ENCODE measurements around the gene LCTL. TPM values are rescaled to one million over a fixed set of nuclear protein-coding genes. Genes with fewer than 3 reads are reported as not detected.
"Not testable (repeated sequence)": the region's sequence is repeated elsewhere in the genome, so short reads cannot be mapped to it uniquely, and the experiment has no call there.

LCTL gene
- total RNA-seq, 2 donors from 2014 or later = not detected

DNA sequence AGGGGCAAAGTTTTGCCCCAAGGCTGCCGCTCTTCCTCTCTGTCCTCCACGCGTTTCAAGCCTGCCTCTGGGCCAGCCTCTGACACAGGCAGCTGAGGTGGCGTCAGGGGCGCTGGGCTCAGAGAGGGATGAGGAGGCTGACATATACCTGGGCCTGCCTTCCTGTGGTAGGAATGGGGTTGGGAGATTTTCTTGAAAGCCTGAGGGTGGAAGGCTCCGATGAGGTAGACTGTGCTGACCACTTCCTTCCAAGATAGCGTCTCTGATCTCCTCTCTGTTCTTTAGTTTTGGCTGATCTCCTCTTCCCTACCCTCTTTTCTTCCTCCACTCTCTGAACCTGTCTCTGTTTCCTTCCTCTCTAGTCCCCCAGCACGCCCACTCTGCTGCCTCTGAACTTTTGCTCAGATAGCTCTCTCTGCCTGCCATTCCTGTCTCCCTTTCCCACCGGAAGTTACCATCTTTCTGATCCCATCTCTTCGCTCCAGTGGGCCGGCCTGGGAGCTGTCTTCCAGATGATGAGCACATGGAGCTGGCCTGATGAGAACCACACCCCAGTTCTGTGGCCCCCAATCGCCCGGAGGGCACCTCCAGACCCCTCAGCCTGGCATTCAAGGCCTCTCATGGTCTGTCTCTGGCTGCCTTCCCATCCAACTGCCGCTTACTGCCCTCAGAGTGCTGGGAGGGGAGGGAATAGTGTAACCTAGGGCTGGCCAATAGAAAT lies 32.5 kb upstream of the LCTL start:
- no peak for DNase-seq (ENCODE audit: low spot score)
- no peak overlapping the region for H3K4me3 Mint-ChIP-seq
- no peaks in the 10 kb centered on the region for H3K36me3 Mint-ChIP-seq
- H3K27me3 Mint-ChIP-seq = peaks cover 6 to 8% of the 10 kb centered on the region in 2 donors
- H3K27ac Mint-ChIP-seq = no peak overlapping the region
- H3K4me1 Mint-ChIP-seq (ENCODE audit: low read depth in 2 of 2) = no peaks in the 10 kb centered on the region
- H3K9me3 Mint-ChIP-seq = no peaks in the 10 kb centered on the region
- ATAC-seq = no peak

DNA sequence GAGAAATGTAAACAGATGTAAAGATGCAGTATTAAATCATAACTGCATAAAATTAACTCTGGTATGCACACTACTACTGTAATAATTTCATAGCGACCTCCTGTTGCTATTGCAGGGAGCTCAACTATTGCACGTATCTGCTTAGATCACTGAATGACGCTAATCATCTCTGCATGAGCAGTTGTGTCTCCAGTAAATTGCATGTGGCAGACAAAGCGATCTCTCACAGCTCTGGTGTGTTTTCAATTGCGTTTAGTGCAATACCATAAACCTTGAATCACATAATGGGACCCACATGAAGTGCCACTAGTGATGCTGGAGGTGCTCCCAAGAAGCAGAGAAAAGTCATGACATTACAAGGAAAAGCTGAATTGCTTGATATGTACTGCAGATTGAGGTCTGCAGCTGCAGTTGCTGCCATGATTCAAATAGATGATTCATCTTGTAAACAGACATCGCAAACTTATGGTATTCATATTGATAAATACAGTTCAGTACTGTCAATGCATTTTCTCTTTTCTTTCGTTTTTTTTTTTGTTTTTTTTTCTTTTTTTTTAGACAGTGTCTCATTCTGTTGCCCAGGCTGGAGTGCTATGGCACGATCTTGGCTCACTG lies 30.2 kb upstream of the LCTL start:
- DNase-seq (ENCODE audit: low spot score) (no peak), ATAC-seq (no peak)
- no peak overlapping the region for H3K27ac Mint-ChIP-seq
- H3K4me1 Mint-ChIP-seq (ENCODE audit: low read depth in 2 of 2) = no peaks in the 10 kb centered on the region
- H3K27me3 Mint-ChIP-seq = peaks cover 11 to 15% of the 10 kb centered on the region in 2 donors
- no peaks in the 10 kb centered on the region for H3K36me3 Mint-ChIP-seq
- H3K9me3 Mint-ChIP-seq = no peaks in the 10 kb centered on the region
- no peak overlapping the region for H3K4me3 Mint-ChIP-seq

DNA sequence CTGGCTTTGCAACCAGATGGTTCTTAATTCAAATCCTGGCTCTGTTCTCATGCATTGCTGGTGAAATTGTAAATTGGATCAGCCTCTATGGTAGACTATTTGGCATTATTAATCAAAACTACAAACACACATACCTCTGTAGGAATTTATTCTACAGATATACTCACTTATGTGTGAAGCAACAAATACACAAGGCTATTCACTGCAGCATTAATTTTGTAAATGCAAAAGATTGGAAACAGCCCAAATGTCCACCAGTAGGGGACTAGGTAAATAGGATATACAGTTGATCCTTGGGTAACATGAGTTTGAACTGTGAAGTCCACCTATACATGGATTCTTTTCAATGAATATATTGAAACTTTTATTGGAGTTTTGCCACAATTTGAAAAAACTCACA lies 29.5 kb upstream of the LCTL start:
- no peaks in the 10 kb centered on the region for H3K4me1 Mint-ChIP-seq (ENCODE audit: low read depth in 2 of 2)
- DNase-seq (ENCODE audit: low spot score) (no peak), ATAC-seq (no peak)
- H3K36me3 Mint-ChIP-seq = no peaks in the 10 kb centered on the region
- no peak overlapping the region for H3K4me3 Mint-ChIP-seq
- H3K9me3 Mint-ChIP-seq = no peaks in the 10 kb centered on the region
- no peak overlapping the region for H3K27ac Mint-ChIP-seq
- H3K27me3 Mint-ChIP-seq = peaks cover 14 to 22% of the 10 kb centered on the region in 2 donors

DNA sequence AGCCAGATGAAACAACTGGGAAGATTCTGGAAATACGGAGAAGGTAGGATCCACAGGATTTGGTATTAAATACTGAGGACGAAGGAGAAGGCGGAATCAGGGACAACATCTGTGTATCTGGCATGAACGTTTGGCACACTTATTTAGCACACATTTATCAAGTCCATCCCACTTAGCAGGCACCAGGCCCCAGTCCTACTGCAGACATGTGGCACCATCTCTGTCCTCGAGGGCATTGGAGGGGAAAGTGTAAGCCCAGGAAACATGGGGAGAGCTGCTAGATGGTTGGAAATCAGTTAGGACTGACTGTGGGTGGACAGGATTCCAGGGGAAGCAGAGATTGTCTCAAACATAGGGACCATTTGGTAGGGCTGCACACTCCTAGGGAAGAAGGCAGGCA lies 29.0 kb upstream of the LCTL start:
- Mint-ChIP-seq H3K27me3 (peaks cover 15 to 23% of the 10 kb centered on the region in 2 donors), H3K36me3 (no peaks in the 10 kb centered on the region), H3K9me3 (no peaks in the 10 kb centered on the region), H3K27ac (no peak overlapping the region), H3K4me1 (ENCODE audit: low read depth in 2 of 2) (no peaks in the 10 kb centered on the region), H3K4me3 (no peak overlapping the region)
- no peak for ATAC-seq
- no peak for DNase-seq (ENCODE audit: low spot score)

DNA sequence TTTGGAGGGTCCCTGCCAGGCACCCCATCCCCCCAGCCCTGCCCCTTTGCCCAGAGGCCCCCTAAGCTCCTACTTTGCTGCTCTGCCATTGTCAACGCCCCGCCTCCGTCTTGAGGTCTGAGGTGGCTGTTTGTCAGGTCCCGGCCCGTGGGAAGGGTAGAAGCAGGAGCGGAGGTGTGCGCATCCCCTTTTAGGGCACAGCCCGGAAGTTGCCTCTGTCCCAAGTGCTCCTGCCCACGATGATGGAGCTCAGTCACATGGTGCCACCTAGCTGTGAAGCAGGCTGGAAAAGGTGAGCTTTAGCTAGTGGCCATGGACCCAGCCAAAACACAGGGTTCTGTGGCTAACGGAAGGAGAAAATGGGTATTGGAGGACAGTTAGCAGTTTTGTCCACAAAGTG lies 28.5 kb upstream of the LCTL start:
- Mint-ChIP-seq H3K4me1 (ENCODE audit: low read depth in 2 of 2) (no peaks in the 10 kb centered on the region), H3K9me3 (no peaks in the 10 kb centered on the region), H3K27ac (no peak overlapping the region), H3K36me3 (no peaks in the 10 kb centered on the region), H3K27me3 (peaks cover 15 to 23% of the 10 kb centered on the region in 2 donors), H3K4me3 (no peak overlapping the region)
- no peak for DNase-seq (ENCODE audit: low spot score)
- peak in 1 of 2 donors; percentile 29 for ATAC-seq

DNA sequence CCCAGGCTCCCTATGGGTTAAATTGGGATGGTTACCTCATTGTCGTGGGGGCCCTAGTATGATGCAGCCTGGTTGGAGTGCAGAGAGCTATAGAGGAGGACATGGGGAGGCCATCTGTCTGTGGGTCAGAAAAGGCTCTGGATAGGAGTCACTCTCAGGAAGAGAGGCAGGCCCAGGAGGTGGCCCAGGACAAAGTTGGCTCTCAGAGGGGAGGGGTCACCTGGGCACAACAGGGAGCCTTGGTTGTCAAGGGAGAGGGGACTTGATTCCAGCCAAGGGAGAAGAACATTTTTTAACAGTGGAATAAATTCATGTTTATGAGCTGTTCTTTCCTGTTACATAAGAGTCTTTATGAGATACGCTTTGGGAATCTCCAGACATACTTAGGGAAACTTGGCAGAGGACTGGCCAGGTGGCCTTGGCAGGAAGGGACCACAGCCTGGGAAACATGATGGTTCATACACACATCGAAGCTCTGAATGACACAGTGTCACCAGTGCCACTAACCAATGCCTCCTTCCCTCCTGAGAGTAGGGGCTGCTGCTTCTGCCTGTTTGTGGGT lies 27.5 kb upstream of the LCTL start:
- Mint-ChIP-seq H3K27me3 (peaks cover 14 to 24% of the 10 kb centered on the region in 2 donors), H3K27ac (no peak overlapping the region), H3K36me3 (no peaks in the 10 kb centered on the region), H3K4me3 (no peak overlapping the region), H3K4me1 (ENCODE audit: low read depth in 2 of 2) (no peaks in the 10 kb centered on the region), H3K9me3 (no peaks in the 10 kb centered on the region)
- ATAC-seq = no peak
- DNase-seq (ENCODE audit: low spot score) = no peak

DNA sequence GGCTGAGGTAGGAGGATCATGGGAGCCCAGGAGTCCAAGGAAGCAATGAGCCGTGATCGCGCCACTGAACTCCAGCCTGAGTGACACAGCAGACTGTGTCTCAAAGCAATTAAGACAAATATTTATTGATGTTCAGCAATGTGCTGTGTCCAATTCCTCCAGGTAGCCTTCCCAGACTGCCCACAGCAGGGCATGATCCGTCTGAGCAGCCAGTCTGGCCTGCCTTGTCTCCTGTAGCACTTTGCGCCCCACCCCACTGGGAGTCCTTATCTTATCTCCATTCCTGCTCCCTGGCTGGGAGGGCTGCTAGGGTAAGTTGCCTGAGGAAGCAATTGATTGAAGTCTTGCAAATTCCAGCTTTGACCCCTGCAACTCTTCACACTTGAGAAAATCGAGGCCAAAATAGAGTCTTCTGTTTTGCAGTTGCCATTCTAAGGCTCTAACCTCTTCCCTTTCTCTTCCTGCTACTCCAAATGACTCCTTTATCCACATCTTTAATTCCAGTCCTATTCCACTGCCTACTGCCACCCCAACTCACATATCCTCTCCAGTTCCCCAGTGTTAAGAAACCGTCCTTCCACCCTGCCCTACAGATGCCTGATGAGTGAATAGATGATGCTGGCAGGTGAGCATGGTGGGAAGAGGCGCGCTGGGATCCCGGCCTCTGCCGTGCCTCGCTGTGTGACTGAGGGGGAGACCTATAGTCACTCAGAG lies 26.9 kb upstream of the LCTL start:
- Mint-ChIP-seq H3K9me3 (no peaks in the 10 kb centered on the region), H3K4me1 (ENCODE audit: low read depth in 2 of 2) (no peaks in the 10 kb centered on the region), H3K4me3 (no peak overlapping the region), H3K36me3 (no peaks in the 10 kb centered on the region), H3K27me3 (peaks cover 12 to 30% of the 10 kb centered on the region in 2 donors), H3K27ac (no peak overlapping the region)
- ATAC-seq (no peak), DNase-seq (ENCODE audit: low spot score) (no peak)

DNA sequence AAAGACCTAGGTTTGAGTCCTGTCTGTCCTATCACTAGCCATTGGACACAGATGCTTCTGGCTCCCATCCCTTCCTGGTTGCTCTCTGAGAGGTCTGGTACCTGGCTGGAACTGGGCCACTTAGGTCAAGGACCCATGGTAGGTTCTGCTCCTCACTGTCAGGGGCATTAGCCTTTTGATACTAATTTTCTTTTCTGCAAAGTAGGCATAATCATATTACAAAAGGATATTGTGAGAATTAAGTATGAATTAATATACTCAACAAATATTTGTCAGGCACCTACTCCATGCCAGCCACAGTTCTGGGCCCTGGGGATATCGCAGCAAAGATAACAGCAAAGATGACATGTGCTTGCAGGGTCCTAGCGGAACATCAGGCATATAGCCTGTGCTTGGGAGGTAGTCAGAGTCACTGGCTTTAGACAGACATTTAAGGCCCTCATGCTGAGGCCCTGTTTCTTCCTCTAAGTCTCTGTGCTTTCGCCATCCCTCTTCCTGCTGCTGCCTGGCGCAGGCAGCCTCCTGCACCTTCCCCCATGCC lies 25.6 kb upstream of the LCTL start:
- DNase-seq (ENCODE audit: low spot score) = no peak
- ATAC-seq = no peak
- Mint-ChIP-seq H3K4me1 (ENCODE audit: low read depth in 2 of 2) (no peaks in the 10 kb centered on the region), H3K27ac (no peak overlapping the region), H3K27me3 (peaks cover 12 to 30% of the 10 kb centered on the region in 2 donors), H3K9me3 (no peaks in the 10 kb centered on the region), H3K4me3 (no peak overlapping the region), H3K36me3 (no peaks in the 10 kb centered on the region)

DNA sequence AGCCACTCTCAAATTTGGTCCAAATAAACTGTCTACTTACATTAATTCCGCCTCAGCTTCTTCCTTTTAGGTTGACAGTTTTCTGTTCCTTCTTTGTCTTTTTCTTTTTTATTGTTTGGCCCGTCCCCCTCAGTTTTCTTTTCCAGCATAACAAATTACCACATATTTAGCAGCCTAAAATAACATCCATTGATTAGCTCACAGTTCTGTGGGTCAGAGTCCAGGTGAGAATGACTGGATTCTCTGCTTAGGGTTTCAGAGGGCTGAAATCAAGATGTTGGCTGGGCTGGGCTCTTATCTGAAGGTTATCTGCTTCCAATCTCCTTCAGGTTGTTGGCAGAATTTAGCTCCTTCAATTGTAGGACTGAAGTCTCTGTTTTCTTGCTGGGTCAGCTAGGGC lies 24.6 kb upstream of the LCTL start:
- no peak for ATAC-seq
- H3K4me1 Mint-ChIP-seq (ENCODE audit: low read depth in 2 of 2) = no peaks in the 10 kb centered on the region
- DNase-seq (ENCODE audit: low spot score) = no peak
- no peak overlapping the region for H3K4me3 Mint-ChIP-seq
- peaks cover 14 to 30% of the 10 kb centered on the region in 2 donors for H3K27me3 Mint-ChIP-seq
- H3K27ac Mint-ChIP-seq = no peak overlapping the region
- H3K9me3 Mint-ChIP-seq = no peaks in the 10 kb centered on the region
- no peaks in the 10 kb centered on the region for H3K36me3 Mint-ChIP-seq

DNA sequence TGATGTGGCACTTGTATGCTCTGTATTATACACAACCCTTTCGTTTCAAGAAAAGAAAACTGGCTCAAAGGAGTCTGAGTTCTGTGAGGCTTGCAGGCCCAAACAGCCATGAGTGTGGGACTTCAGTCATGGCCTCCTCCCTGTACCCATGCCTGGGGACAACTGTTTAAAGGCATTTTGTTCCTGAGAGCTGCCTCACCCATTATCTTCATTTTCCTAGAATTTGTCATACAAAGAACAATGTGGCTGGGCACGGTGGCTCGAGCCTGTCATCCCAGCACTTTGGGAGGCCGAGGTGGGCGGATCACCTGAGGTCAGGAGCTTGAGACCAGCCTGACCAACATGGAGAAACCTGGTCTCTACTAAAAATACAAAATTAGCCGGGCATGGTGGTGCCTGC lies 23.6 kb upstream of the LCTL start:
- not testable (repeated sequence) for H3K27ac Mint-ChIP-seq; H3K4me1 Mint-ChIP-seq (ENCODE audit: low read depth in 2 of 2); H3K4me3 Mint-ChIP-seq; DNase-seq (ENCODE audit: low spot score); H3K36me3 Mint-ChIP-seq; ATAC-seq; H3K9me3 Mint-ChIP-seq
- H3K27me3 Mint-ChIP-seq = peaks cover 14 to 22% of the 10 kb centered on the region in 2 donors

DNA sequence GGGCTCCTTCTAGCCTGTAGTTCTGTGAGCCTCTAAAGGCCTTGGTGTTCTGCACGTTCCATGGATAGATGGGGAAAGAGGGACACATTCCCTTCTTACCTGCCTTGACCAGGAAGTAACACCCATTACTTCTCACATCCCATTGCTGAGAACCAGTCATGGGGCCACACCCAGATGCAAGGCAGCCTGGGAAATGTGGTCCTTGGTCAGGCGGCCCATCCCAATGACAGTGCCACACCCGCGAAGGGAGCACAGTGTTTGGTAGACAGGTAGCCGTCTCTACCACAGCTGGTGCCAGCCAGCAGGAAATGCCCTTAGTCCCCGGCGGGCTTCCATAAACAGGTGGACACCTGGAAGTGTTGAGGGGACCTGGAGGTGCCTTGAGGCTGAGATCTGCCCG lies 23.2 kb upstream of the LCTL start:
- H3K36me3 Mint-ChIP-seq = no peaks in the 10 kb centered on the region
- no peak overlapping the region for H3K27ac Mint-ChIP-seq
- no peak overlapping the region for H3K4me3 Mint-ChIP-seq

DNA sequence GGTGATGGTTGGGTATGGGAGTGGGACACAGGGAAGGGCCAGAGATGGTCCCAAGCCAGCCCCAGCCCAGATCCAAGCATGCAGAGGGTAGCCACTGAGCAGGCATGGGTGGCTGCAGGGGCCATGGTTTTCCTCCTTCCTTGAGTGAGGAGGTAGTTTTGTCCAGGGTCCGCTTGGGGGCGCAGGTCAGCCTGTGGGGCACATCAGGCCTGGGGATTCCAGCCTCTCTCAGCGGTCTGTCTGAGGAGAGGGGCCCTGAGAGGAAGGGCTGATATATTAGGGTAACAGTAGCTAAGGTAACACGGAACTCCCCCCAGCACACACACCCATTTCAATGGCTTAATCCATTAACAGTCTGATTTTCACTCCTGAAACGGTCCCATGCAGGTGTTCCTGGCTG lies 22.7 kb upstream of the LCTL start:
- no peak overlapping the region for H3K4me3 Mint-ChIP-seq
- H3K27ac Mint-ChIP-seq = no peak overlapping the region
- no peaks in the 10 kb centered on the region for H3K36me3 Mint-ChIP-seq
- DNase-seq (ENCODE audit: low spot score) (no peak), ATAC-seq (no peak)
- H3K27me3 Mint-ChIP-seq = peaks cover 14 to 22% of the 10 kb centered on the region in 2 donors
- H3K9me3 Mint-ChIP-seq = no peaks in the 10 kb centered on the region
- H3K4me1 Mint-ChIP-seq (ENCODE audit: low read depth in 2 of 2) = no peaks in the 10 kb centered on the region

More for the DNA sequence above, 23.2 kb upstream of the LCTL start:
- H3K9me3 Mint-ChIP-seq = no peaks in the 10 kb centered on the region
- H3K27me3 Mint-ChIP-seq = peaks cover 14 to 22% of the 10 kb centered on the region in 2 donors
- ATAC-seq = no peak
- no peak for DNase-seq (ENCODE audit: low spot score)
- H3K4me1 Mint-ChIP-seq (ENCODE audit: low read depth in 2 of 2) = no peaks in the 10 kb centered on the region

DNA sequence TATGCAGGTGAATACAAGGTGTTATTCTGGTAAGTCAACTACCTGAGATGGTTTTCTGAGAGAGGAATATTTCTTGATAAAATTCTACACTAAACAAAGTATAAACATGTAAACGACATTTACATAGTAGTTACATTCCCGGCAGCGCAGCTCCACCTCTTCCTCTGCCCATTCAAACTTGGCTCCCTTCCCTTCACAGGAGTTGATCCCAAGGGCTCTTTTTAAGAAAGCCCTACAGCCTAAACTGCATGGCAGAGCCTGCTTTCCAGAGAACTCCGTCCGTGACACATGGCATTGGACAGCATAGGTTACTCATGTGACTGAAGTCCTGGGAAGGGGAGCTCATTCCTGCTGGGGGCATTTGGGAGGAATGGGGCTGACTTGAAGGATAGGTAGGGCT lies 22.0 kb upstream of the LCTL start:
- no peak overlapping the region for H3K4me3 Mint-ChIP-seq
- H3K9me3 Mint-ChIP-seq = no peaks in the 10 kb centered on the region
- H3K4me1 Mint-ChIP-seq (ENCODE audit: low read depth in 2 of 2) = no peaks in the 10 kb centered on the region
- H3K27me3 Mint-ChIP-seq = peaks cover 9 to 17% of the 10 kb centered on the region in 2 donors
- DNase-seq (ENCODE audit: low spot score) = no peak
- H3K36me3 Mint-ChIP-seq = no peaks in the 10 kb centered on the region
- no peak for ATAC-seq
- H3K27ac Mint-ChIP-seq = no peak overlapping the region

DNA sequence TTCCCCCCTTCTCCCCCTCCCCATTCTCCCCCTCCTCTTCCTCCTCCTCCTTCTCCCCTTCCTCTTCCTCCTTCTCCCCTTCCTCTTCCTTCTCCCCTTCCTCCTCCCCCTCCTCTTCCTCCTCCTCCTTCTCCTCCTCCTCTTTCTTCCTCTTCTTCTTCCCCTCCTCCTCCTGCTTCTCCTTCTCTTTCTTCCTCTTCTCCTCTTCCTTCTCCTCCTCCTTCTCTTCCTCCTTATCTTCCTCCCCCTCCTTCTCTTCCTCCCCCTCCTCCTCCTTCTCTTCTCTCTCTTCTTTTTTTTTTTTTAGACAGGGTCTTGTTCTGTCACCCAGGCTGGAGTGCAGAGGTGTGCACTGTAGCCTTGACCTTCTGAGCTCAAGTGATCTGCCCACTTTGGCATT lies 21.2 kb upstream of the LCTL start:
- Mint-ChIP-seq H3K4me3 (no peak overlapping the region), H3K27ac (no peak overlapping the region), H3K27me3 (peaks cover 7 to 15% of the 10 kb centered on the region in 2 donors), H3K9me3 (no peaks in the 10 kb centered on the region), H3K4me1 (ENCODE audit: low read depth in 2 of 2) (no peaks in the 10 kb centered on the region), H3K36me3 (no peaks in the 10 kb centered on the region)
- DNase-seq (ENCODE audit: low spot score) (no peak), ATAC-seq (no peak)

Measured in natural killer cell treated with Interleukin-12 subunit alpha and Interleukin-12 subunit beta and Interleukin-15 and Interleukin-18, amount 100 ng/mL, for 72 hours (primary cell).